Measurements from ENCODE around the gene MRTFB. TPM values are rescaled to one million over a fixed set of nuclear protein-coding genes. Genes with fewer than 3 reads are reported as not detected.
"Not testable (repeated sequence)": the region's sequence is repeated elsewhere in the genome, so short reads cannot be mapped to it uniquely, and the experiment has no call there.

MRTFB gene
- total RNA-seq, 1 donor from 2014 or later, result 32.5 TPM

DNA sequence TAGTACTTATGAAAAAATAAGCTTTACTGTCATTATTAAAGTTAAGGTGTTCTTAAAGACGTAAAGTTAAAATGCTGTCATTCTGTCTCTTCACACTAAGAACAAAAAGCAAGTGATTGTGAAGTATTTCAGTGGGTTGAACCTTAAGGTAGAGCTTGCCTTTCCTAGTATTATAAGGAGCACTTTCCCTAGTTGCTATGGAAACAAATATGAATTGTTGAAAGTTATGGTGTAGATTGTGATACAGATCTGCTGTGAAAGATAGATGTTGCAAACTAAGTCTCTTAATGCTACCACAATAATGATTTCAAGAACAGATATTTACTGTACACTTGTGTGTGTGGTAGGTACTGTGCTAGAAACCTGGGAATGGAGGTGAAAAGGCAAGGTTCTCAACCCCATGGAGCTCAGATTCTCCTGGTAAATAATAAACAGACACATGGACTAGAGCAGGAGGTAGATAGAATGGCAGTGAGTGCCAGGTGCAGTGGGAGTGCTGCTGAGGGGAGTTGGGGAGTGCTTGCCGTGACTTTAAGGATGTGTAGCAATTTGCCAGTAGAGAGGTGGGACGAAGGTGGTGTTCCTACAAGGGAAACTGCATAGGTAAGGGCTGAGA lies 34.7 kb downstream of the MRTFB start:
- no peak for DNase-seq

DNA sequence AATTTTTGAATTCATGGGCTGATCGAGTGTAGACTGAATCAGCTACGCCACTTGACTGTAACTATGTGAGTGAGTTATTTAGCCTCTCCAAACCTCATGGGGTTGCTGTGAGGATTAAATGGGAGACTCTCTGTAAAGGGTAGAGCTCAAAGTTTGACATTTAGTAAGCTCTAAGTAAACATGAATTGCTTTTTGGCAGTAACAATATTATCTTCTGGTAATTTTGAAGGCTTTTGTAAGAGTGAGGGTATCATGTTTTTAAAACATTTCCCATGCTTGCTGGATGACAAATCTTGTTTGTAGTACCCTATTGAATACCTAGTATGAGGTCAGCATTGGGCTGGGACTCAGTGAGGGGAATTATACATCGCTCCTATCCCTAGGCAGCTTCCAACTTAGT lies 35.3 kb downstream of the MRTFB start:
- DNase-seq, result no peak

DNA sequence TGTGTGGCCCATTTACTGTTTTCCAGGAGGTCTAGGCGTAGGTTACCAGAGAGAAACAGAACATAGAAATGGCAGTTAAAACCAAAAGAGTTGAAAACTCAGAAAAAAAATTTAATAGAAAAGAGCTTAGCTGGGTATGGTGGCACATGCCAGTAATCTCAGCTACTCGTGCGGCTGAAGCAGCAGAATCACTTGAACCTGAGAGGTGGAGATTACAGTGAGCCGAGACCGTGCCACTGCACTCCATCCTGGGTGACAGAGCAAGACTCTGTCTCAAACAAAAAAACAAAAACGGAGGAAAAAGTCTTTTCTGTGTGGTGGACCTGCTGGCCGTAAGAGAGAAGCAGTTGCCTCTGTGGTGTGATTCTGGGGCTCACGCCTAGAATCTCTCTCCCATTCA lies 35.8 kb downstream of the MRTFB start:
- no peak for DNase-seq

DNA sequence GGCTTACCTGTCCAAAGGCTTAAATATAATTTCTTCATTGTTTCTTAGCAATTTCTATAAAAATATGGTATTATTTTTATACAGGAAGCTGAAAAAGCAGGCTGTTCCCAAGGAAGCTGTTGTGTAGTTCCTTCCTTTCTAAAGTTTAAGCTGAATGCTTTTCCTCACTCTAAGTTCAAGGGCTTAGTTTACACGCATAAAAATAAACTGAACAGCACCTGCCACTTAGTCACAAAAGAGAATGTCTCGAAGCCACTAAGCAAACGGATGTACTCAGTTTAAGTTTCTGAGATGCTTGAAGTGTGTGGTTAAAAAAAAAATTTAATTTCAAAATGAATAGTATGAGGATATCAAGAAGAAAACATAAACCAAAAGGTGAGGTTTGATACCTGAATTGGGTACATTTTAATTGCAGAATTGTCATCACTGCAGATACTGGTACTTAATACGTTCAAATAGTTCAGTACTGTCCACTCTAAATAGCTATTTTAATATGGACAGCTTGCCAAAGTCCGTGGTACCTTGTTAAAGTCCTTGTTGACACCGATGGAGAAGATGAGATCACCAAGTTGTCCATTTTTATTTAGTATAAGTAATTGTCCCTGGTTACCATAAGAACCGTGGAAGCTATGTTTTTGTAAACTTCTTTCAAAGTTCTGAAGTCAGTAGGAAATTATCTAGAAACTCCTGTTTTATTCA lies 38.1 kb downstream of the MRTFB start:
- no peak for DNase-seq

DNA sequence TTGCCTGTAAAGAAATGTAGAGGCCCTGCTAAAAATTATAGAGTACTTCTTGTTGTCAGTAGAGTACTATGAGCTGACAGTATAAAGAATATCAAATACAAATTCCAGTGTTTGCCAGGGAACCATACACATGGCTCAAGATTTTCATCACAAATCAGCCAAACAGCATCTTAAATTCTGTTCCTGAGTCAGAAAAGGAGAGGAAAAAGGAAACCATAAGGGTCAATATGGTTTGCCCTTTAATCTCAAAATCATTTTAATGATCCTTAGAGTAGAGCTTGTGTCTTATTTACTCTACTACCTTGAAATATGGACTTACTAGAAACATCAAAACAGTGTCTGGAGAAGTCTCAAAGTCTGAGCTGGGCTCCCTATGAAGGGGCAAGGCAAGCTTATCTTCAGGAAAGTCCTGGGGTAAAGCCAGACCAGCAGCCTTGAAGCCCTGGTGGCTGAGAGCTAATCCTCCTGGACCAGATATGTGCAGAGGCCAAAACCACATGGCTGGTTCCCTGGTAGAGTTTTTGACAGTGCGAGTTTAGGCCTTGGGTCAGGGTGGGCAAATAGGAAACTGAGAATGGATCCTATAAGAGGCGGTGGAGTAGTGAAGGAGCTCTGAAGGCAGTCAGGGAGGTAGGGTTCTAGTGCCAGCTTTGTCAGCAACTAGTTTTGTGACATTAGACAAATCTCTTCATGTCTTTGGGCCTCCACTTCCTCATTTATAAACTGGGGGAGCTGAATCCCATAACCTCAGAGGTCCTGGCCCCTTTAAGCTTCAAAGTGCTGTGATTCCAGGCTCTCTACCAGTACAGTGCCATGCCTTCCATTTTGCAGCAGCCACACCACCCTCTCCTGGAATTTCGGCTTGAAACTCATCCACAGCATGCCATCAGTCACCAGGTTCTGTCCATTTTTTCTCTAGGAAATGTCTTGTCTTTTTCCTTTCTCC lies 38.9 kb downstream of the MRTFB start:
- DNase-seq, result no peak

DNA sequence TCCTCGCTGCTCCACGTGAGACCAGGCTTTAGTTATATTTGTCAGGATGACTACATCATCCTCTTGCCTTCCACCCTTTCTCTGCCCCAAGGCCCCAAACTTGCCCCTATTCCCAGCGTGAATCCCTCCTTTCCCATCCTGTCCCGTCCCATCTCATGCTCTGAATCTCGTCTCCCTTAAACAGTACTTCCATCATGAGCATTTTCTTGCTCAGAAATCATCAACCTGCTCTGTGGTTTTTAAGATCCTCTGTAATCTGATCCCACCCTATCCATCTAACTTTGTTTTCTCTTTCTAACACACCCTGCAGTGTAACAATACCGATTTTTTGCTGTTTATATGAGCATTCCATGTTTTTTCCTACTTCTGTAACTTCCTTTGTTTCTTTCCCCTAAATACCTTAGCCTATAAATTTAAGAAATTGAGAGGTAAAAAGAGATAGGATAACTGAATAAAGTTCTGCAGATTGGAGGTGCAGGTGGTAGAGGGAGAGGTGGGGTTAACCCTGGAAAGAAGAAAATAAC lies 39.7 kb downstream of the MRTFB start:
- no peak for DNase-seq

DNA sequence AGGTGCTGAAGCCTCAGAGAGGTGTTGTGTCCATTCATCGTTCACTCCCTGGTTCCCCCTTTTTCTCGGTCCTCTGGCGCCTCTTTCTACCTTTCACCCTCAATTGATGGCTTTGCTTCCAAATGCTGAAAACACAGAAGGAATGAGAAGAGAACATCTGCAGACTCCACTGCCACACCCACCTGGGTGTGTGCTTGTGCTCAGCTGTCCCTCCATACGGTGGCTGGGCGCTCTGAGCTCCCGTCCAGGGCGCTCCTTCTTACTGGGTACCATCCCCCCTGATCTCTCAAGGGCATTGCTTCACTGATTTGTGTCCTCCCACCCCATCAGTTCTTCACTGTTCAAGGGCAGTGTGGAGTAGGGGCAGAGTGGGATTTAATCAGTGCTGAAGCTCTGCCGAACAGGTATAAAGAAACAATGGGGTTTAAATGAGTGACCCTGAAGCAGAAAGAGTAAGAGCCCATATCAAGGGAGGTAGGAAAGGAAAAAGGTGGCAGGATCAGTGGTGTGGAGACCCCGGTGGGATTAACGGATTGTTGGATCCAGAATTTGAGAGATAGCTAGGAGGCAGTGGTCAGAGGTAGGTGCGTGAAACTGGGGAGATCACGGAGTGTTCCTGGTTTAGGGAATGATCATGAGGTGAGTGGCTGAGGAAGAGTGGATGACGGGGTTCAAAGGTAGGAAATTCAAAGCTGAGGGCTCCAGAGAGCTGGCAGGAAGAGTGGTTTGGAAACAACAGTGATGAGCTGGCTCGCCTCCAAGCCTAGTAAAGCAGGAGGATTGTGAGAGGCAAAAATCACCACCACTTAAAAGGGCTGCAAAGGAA lies 40.8 kb downstream of the MRTFB start:
- no peak for DNase-seq

DNA sequence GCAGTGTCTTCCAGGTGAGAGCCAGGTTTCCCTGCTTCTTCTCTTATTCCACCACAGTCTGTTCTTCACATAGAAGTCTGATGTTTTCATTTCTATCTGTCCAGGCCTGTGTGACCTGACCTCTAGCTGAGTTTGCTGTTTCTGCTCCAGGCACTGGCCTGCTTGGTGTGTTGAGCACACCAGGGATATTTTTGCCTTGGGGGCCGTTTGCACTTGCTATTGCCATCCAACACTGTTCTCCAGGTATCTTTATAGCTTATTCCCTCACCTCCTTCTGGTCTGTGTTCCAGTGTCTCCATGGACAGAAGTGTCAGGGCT lies 41.4 kb downstream of the MRTFB start:
- no peak for DNase-seq

DNA sequence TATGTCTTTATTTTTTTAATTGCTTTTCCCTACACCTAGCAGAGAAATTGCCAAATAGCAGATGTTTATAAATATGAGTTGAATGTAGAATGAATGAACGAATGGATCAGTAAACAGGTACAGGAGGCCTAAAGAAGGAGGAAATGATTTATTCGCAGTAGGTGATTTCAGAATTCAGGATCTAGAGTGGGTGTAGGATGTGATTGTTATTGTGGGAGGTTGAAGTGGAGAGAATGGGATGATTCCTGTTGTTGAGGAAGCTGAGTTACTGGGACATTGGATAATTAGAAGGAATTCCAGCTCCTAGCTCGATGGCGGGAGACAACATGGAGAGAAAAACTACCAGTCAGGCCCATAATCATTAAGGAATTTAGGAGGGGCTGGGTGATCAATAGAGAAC lies 42.2 kb downstream of the MRTFB start:
- no peak for DNase-seq

DNA sequence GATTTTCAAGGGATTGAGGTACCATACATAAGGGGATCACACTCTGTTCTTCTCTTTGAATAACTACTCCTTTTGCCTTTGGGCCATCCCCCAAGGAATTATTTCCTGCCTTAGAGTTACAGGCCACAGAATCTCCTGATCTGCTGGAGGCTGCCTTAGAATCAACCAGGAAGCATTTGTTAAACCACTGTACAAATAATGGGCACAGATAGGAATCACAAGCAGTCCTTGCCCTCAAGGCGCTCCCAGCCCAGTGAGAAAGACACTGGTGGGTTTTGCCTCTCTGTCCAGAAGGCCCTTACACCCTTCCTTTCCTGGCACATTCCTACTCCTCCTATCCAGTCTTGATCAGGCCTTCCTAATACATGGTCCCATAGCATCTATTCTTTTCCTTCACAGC lies 45.9 kb downstream of the MRTFB start:
- no peak for DNase-seq

DNA sequence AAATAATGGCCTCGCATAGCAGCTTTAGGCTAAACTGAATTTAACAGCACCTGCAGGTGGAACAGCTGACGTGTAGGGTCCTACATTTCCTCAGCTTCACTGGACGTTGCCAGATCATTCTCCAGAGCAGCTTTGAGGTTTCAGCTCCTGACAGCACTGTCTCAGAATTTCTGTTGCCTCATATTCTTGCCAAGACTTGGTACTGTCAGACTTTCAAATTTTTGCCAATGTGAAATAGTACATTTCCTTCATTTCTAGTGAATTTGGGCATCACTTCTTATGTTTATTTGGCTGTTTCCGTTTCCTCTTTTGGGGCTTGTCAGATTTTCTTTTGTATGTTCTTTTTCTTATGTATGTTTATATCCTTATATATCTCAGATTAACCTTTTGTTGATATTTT lies 48.7 kb downstream of the MRTFB start:
- DNase-seq, result no peak

DNA sequence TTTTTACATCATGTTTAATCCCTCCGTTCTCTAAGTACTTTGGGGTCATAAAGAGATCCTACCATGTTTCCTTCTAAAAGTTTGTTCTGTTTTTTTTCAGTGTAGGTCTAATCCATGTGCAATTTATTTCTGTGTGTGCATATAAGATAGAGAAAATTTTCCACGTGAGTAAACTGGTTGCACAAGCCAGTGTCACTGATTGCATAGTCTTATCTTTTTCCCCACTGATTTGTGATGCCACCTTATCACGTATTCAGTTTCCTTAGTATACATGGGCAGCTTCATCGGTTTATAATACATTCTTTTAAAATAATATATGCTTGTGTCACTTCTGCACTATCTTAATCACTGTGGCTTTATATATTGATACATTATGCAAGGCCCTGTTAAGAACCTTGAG lies 49.2 kb downstream of the MRTFB start:
- no peak for DNase-seq

DNA sequence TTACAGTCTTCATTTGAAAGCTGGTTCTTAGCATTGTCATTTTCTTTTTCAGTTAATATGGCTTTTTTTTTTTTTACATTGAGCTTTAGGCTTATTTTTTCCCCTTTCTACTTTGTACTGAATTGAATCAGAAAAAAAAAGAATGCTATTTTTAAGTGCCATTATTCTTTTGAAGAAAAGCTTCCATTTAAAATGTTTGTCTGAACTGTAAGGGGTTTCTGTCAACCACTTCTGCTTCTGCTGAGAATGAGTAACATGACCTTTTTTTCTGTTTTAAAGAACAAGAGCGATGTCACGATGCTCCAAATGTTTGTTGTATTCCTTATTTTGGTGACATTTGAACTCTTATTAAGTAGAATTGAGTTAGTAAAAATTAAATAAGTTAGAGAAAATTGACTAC lies 50.0 kb downstream of the MRTFB start:
- no peak for DNase-seq

DNA sequence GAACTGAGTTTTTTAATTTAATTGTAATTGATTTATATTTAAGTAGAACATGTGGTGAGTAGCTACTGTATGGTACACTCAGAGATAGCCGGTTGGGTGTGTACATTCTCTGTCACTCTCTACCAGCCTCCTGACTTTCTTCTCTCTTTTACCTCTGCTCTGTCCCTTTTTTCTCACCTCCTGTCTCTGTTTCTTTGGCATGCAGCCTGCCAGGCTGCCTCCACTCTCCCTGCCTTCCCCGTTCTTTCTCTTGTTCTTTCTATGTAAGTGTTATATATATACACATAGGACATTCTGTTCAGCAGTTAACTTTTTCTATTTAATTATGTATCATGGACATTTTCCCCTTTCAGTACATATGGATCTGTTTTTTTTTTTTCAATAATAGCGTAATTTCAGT lies 50.8 kb downstream of the MRTFB start:
- no peak for DNase-seq

DNA sequence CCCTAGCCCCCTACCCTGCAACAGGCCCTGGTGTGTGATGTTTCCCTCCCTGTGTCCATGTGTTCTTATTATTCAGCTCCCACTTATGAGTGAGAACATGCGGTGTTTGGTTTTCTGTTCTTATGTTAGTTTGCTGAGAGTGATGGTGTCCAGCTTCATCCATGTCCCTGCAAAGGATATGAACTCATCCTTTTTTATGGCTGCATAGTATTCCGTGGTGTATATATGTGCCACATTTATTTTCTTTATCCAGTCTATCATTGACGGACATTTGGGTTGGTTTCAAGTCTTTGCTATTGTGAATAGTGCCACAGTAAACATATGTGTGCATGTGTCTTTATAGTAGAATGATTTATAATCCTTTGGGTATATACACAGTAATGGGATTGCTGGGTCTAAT lies 51.3 kb downstream of the MRTFB start:
- not testable (repeated sequence) for DNase-seq

DNA sequence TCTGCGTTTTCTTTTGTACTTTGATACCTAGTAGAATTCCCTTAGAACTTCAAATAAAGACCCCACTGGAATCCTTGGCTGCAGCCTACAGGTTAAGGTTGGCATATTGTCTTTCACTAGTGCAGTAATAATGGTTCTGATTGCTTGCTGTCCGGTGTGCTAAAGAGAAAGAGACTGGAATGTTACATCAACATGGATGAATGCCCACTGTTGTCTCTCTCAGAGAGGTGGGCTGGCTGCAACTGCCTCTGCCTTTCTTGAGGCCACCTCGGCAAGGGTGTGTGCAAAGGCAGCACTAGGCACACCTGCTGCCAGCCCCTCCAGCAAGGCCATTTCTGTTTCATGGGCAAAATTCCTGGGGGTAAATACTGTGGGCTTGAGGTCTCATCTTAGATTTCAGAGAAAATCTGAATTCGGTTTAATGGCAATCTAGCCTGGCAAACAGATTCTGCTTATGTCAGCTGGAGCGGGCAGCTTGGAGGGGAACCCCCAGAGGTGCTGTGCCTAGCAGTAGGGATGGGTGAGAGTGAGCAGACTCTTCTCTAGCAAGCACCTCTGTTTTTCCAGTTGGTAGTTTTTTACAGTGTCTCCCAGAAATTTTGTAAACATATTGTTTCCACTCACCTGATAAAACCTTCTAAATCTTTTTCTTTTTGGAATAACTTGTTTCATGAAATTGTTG lies 54.0 kb downstream of the MRTFB start:
- DNase-seq, result no peak

DNA sequence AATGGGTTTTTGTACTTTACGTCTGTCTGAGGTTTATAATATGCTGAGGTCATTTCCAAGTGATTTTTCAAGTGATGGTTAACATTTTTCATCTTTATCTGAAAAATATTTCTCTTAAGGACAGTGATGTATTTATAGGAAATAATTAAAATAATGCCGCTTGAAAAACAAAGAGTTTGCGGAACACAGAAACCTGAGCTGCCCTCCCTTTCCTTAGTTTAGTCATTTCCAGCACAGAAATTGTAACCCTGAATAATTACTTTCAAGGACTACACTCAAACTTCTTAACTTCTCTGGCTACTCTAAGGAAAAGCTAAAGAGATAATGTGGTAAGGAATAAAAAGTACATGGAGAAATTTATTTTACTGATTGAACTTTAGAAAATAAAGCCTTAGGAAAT lies 54.6 kb downstream of the MRTFB start:
- no peak for DNase-seq

DNA sequence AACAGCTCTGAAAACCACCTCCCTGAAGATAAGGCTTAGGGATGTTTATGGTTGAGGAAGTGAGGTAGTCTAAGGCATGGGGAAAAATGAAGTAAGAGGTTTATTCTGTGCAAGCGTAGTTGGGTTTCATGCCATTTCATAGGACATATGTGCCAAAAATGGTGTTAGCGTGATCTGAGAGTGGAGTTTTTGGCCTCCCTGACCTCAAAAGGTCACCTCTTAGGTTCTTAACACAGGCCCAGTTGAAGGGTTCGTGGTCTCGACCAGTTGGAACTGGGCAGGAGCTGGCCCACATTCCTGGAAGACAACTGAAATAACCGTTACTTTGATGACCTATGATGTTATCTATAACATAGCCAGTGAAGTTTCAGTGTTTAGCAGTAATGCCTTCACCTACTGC lies 57.0 kb downstream of the MRTFB start:
- no peak for DNase-seq

DNA sequence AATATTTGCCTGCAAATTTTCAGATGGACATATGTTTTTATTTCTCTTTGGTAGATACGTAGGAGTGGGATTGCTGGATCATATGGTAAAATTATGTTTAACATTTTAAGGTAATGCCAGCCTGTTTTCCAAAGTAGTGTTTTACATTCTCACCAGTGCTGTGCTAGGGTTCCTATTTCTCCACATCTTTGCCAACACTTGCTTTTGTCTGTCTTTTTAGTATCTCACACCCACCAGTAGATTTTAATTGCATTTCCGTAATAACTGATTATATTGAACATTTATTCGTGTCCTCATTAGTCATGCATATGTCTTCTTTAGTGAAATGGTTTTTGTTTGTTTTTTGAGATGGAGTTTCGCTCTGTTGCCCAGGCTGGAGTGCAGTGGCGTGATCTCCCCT lies 58.4 kb downstream of the MRTFB start:
- no peak for DNase-seq

DNA sequence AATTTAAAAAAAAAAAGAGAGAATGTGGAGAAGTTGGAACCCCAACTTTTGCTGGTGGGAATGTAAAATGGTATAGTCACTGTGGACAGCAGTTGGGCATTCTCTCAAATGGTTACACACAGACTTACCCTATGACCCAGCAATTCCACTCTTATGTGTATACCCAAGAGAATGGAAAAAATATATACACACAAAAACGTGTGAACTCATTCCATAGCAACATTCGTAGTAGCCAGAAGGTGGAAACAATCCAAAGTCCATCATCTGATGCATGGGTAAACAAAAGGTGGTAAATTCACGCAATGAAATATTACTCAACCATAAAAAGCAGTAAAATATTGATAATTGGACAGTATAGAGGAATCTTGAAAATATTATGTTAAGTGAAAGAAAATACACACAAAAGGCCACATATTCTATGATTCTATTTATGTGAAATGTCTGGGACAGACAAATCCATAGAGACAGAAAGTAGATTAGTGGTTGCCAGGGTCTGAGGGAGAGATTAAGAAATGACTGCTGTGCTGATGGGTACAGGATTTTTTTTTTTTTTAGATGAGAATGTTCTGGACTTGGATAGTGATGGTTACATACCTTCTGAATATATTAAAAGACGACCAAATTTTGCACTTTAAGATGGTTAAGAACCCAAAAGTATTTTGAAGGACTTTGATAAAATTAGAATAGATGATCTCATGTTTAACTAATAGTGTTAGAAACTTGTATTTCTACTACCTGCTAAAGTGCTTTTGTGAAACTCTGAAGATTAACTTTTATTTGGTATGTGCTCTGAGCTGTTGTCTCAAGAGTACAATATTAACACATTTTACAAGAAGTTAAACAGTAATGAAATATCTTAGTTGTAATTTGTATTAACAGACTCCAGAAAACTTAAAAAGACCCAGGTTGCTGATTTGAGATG lies 60.9 kb downstream of the MRTFB start:
- no peak for DNase-seq

DNA sequence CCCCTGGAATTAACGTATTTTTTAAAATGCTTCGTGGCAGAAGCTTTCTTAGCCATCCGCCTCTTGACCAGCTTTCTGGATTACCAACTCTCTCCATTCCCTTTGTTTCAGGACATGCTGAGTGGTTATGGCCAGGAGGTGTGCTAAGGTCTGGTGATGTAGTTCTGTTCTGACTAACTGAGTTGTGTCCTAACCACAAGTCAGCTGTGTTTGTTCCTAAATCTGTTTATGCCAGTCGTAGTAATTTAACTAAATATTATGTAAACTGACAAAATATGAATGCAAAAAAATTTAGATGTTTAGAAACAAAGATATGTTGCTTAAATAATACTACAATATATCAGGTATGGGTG lies 61.6 kb downstream of the MRTFB start:
- DNase-seq, result no peak

Measured in skin of body (tissue), 2 donors.